AG09309 (cell line): Measurements from ENCODE around the gene LPCAT1.

Experiments used
- DNase-seq: peaks from one replicate; pipeline ENCODE4 v3.0.0-alpha.2; 2010; ENCODE audit warnings: low read depth
- H3K4me3 ChIP-seq: 2 replicates; pipeline ENCODE4 v1.5.1; 2011; ENCODE audit warnings: mild to moderate bottlenecking, low read depth, low read length, moderate library complexity; ENCODE audit not compliant: control insufficient read depth
- CTCF ChIP-seq: IDR thresholded peaks from 2 replicates; pipeline ENCODE4 v1.5.1; 2011; ENCODE audit warnings: mild to moderate bottlenecking, low read depth, low read length, inconsistent platforms; ENCODE audit not compliant: insufficient read depth, control insufficient read depth; ENCODE audit errors: missing control alignments

Gene LPCAT1

DNA sequence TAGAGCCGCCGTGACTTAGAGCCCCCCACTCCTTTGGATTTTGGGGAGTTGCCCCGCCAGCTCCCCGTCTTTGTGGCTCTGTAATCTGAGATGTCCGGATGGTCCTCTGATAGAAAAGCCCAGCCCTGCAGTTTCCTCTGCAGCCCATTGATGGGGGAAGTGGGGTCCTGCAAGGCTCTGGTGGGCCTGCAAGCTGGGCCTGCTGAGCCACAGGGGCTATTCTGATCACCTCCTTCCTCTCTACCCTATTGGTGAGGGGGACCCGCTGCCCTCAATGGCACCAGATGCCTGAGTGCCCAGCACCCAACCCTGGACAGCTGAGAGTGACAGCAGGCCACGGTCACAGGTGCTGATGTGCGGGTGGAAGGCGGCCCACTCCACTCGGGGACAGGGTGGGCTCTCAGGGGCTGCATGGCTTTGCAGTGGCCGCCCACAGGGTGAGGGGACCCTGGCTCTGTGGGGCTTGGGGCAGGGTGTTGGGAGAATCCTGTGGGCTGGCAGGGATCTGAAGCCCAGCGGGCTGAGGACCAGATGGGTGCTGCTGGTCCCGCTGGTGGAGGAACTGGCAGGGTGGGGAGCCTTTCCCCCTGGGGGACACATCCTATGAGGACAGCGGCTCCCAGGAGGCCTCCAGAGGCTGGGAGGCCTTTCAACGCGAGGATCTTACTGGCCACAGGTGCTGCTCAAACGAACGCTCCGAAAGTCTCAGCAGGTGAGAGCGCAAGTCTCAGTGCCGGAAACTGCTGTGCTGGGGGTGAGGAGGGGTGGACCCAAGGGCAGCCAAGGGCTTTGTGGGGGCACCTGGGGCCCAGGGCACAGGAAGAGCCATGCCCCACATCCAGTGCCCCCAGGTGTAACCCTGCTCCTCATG lies 30.0 kb upstream of the LPCAT1 start:
- DNase-seq, result no peak
- TF ChIP-seq CTCF, result no peak
- H3K4me3 ChIP-seq, result no peak overlapping the region

DNA sequence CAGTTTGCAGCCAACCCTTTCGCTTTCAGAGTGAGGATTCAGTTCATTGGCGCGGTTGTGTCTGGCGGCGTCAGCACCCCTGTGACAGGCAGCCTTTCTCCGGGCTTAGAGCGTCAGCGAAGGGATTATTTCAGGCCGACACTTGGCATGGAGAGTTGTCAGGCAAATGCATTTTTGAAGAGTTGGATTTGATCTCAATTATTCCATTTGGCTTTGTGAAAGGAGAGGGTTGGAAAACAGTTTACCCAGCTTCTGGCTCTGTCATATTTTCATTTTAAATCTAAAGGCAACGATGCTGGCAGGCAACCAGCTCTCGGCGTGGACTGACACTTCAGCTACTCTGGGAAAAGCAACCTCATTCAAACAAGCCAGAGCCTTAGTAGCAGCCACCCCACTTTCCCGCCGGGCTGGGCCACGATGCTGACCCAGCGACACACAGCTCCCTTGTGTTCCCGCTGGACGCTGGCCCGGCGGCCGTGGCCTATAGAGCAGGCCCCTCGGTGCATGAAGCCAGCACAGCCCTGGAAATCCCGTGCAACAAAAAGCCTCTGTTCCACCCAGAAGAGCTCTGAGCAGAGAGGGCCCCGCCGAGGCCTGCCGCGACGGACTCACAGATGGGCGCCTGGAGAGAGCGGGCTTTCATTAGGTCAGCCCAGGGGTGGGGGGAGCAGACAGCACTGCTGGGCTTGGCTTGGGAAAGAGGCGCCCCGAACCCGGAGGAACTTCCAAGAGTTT lies 28.9 kb upstream of the LPCAT1 start:
- no peak for TF ChIP-seq CTCF
- H3K4me3 ChIP-seq, result no peak overlapping the region
- no peak for DNase-seq

DNA sequence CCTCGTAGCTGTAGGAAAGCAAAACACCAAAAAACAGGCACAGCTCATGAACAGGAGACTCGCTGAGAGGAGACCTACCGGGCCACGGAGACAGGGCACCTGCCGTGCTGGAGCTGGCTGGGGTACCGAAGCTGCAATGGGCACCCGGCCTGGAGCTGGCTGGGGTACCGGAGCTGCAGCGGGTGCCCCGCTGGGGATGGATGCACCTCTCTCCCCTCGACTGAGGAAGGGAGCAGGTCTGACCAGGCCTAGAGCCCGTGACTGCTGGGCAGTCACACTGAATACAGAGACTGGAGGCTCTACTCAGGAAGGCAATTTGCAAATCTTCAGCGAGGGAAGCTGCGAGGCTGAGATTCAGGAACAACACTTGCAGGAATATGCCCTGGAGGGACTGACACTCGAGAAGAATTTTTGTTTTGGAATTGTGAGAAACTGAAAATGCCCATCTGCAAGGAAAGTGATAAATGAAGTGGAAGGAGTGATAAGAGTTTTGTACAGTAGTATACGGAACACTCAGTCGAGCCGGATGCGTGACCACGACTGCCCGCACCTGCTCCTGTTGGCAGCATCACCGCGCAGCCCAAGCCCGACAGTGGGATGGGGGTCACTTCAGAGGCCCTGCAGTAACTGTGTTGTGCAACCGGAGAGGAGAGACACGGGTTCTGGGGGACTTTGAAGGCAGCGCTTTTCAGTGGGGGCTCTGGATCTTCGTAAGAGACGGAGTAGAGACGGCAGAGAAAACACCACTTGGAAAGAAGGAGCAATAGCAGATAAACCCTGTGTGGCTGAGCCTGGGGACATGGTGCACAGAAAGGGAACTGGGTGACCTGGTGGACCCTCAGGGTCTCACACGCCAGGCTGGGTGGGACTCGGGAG lies 27.9 kb upstream of the LPCAT1 start:
- no peak for DNase-seq
- TF ChIP-seq CTCF, result no peak
- H3K4me3 ChIP-seq, result no peak overlapping the region

DNA sequence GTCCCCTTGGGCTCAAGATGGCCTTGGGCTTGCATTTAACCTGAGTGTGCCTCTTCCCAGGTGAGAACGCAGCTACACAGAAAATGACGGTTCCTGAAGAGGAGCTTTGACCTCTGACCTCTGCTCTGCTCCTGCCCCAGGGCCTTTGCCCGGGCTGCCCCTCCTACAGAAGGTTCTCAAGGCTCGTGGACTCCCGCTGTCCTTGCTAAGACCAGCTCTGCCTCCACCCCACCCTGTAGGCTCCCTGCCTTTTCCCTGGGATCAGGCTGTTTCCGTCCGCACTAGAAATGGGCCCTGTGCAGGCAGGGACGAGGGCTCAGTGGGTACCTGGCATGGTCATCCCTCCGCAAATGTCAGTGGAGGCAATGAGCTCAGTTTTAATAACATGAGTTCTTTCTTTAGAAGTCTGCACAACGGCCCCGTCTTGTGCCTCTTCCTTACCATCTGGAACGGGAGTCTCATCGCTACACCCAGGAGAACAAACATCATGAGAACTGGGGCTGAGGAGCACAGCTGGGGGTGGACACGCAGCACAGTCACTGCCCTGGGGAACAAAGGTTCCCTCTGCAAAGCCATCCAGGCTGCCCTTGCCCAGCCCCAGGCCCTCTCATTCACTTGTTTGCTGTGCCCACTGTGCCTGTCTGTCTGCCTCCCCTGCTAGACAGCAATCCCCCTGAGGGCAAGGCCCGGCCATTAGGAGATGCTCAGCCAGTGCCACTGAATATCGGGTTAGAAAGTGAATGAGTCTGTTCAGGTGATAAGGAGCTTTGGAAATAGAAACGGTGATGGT lies 26.7 kb upstream of the LPCAT1 start:
- DNase-seq, result no peak
- TF ChIP-seq CTCF, result no peak
- H3K4me3 ChIP-seq, result no peak overlapping the region

DNA sequence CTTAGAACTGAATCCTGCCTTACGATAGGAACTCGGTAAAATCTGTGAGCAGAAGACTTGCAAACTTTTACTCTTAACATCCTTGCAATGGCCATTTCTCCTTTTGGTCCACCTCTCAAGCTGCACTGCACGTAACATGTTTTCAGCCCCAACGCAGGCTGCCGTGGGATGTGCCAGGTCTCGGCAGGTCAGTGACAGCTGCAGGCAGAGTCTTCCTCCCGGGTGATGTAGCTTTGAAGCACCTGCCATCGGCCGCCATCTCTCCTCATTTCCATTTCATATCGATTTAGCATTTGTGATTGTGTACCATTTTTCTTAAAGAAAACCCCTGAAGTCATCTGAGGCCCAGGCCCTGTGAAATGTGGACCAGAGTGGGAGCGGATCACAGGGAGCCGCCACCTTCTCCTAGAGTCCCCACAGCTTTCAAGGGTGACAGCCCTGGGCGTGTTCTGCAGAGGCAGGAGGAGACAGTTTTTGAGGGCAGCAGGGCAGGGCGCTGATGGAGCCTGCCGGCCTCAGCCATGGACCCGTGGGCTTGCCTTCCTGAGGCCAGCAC lies 25.8 kb upstream of the LPCAT1 start:
- no peak for DNase-seq
- no peak for TF ChIP-seq CTCF

More for the DNA sequence above, 25.8 kb upstream of the LPCAT1 start:
- no peak overlapping the region for H3K4me3 ChIP-seq
